Fibroblast of lung (primary cell): ENCODE data around the gene TCHHL1. TPM values are rescaled to one million over a fixed set of nuclear protein-coding genes. Genes with fewer than 3 reads are reported as not detected.
"Not testable (repeated sequence)": the region's sequence is repeated elsewhere in the genome, so short reads cannot be mapped to it uniquely, and the experiment has no call there.

Experiments used
- DNase-seq, 2 donors: peaks; one replicate each; pipeline versions ENCODE4 v3.0.0 to v3.0.0-alpha.2; 2010; ENCODE audit warnings: low read depth in 2 of 2
- H2AFZ ChIP-seq: 2 replicates; pipeline ENCODE4 v1.5.1; 2012; ENCODE audit warnings: low read length, control low read depth, inconsistent platforms
- H3K27ac ChIP-seq: 2 replicates; pipeline ENCODE4 v1.5.1; 2011; ENCODE audit warnings: low read length, control low read depth; ENCODE audit not compliant: insufficient read depth
- H3K27me3 ChIP-seq: 2 replicates; pipeline ENCODE4 v1.5.1; 2011; ENCODE audit warnings: mild to moderate bottlenecking, low read length; ENCODE audit not compliant: control insufficient read depth, insufficient read depth
- H3K36me3 ChIP-seq: 2 replicates; pipeline ENCODE4 v1.5.1; 2011; ENCODE audit warnings: low read length; ENCODE audit not compliant: control insufficient read depth, insufficient read depth
- H3K4me1 ChIP-seq: 2 replicates; pipeline ENCODE4 v1.5.1; 2011; ENCODE audit warnings: low read length; ENCODE audit not compliant: control insufficient read depth, insufficient read depth; ENCODE audit errors: extremely low read depth
- H3K4me2 ChIP-seq: 2 replicates; pipeline ENCODE4 v1.5.1; 2011; ENCODE audit warnings: low read length, control low read depth; ENCODE audit not compliant: insufficient read depth; ENCODE audit errors: extremely low read depth
- H3K4me3 ChIP-seq, 4 experiments: fragments of 200-600 bp in 1 of 4; sonication (generic) in 1 of 4; replicated peaks in 1 of 4; 2 replicates each; pipeline ENCODE4 v1.5.1; 2011 to 2016; ENCODE audit warnings: low read length in 4 of 4, low read depth in 3 of 4, mild to moderate bottlenecking in 3 of 4, control low read depth in 2 of 4, inconsistent platforms in 1 of 4, mixed read lengths in 1 of 4; ENCODE audit not compliant: insufficient read depth in 1 of 4; ENCODE audit errors: control extremely low read depth in 1 of 4
- H3K79me2 ChIP-seq: 2 replicates; pipeline ENCODE4 v1.5.1; 2012; ENCODE audit warnings: mild to moderate bottlenecking, low read length, inconsistent platforms; ENCODE audit not compliant: control insufficient read depth, insufficient read depth
- H3K9ac ChIP-seq: 2 replicates; pipeline ENCODE4 v1.5.1; 2011; ENCODE audit warnings: mild to moderate bottlenecking, low read length, control low read depth; ENCODE audit not compliant: insufficient read depth
- H3K9me3 ChIP-seq: 2 replicates; pipeline ENCODE4 v1.5.1; 2012; ENCODE audit warnings: low read depth, low read length; ENCODE audit not compliant: control insufficient read depth, insufficient read depth
- H4K20me1 ChIP-seq: 2 replicates; pipeline ENCODE4 v1.5.1; 2011; ENCODE audit warnings: low read length; ENCODE audit not compliant: control insufficient read depth, insufficient read depth; ENCODE audit errors: extremely low read depth
- CTCF ChIP-seq, 2 donors: IDR thresholded peaks in 1 of 2; conservative IDR thresholded peaks in 1 of 2; 1 replicate in 1 of 2; 2 replicates in 1 of 2; pipeline ENCODE4 v1.5.1; 2011 to 2012; ENCODE audit warnings: low read length in 2 of 2, control low read depth in 1 of 2, inconsistent platforms in 1 of 2, low read depth in 1 of 2, mild to moderate bottlenecking in 1 of 2
- EZH2 ChIP-seq: IDR thresholded peaks from 2 replicates; pipeline ENCODE4 v1.5.1; 2012; ENCODE audit warnings: low read length, control low read depth, mild to moderate bottlenecking; ENCODE audit errors: missing control alignments
- polyA plus RNA-seq, 2 donors: library from polyadenylated mRNA; depleted of rRNA in 1 of 2; stranded (reverse) in 1 of 2; unstranded in 1 of 2; fragments of >200 nt; gene quantifications; 2 replicates each; pipeline ENCODE4 v1.2.1, GENCODE V29; 2011 to 2012; ENCODE audit warnings: missing spikeins in 1 of 2
- total RNA-seq: library from RNA; depleted of rRNA; stranded (reverse); fragments of >200 nt; gene quantifications from 2 replicates; pipeline ENCODE4 v1.2.1, GENCODE V29; 2014

The TCHHL1 gene
- total and polyA plus RNA-seq, 2 donors (not counting 1 experiment from before 2014, with no cell fraction given), result not detected

GRCh38 chr1:152084853-152085252 is 4.0 kb downstream of the TCHHL1 start:
- Histone ChIP-seq H3K36me3 (no peaks in the 10 kb centered on the region), H3K4me3 (no peak overlapping the region), H2AFZ (no peak overlapping the region), H3K79me2 (no peaks in the 10 kb centered on the region), H4K20me1 (no peaks in the 10 kb centered on the region), H3K27me3 (peaks cover 3% of the 10 kb centered on the region), H3K4me2 (no peak overlapping the region), H3K27ac (no peak overlapping the region), H3K4me1 (no peaks in the 10 kb centered on the region), H3K9ac (no peak overlapping the region), H3K9me3 (no peaks in the 10 kb centered on the region)
- no peak for DNase-seq
- TF ChIP-seq CTCF (conservative IDR thresholded peaks at IDR 0.05 in 1 of 2, IDR thresholded peaks at IDR 0.05 in 1 of 2; ENCODE audit: low read depth in 1 of 2, low read length in 2 of 2), result no peak
- TF ChIP-seq EZH2, result no peak

GRCh38 chr1:152081026-152081425 is 7.8 kb downstream of the TCHHL1 start:
- H3K36me3 ChIP-seq, H3K9ac ChIP-seq, H3K9me3 ChIP-seq, H3K4me3 ChIP-seq, DNase-seq, H3K27me3 ChIP-seq, H3K27ac ChIP-seq, H4K20me1 ChIP-seq, H3K4me1 ChIP-seq, H3K79me2 ChIP-seq, H2AFZ ChIP-seq, H3K4me2 ChIP-seq: not testable (repeated sequence)

- H3K27ac ChIP-seq, H3K4me1 ChIP-seq, H3K27me3 ChIP-seq, H3K79me2 ChIP-seq, H3K4me3 ChIP-seq, H2AFZ ChIP-seq, H3K36me3 ChIP-seq, H3K9ac ChIP-seq, H3K4me2 ChIP-seq, DNase-seq, H4K20me1 ChIP-seq, H3K9me3 ChIP-seq: not testable (repeated sequence)
These were observed 8.4 kb downstream of the TCHHL1 start for GRCh38 chr1:152080494-152080893.

GRCh38 chr1:152078831-152079441 is 9.9 kb downstream of the TCHHL1 start:
- H3K4me3 ChIP-seq, result no peak overlapping the region
- H3K9me3 ChIP-seq, result no peaks in the 10 kb centered on the region
- no peak overlapping the region for H3K27ac ChIP-seq
- TF ChIP-seq EZH2 (no peak), CTCF (conservative IDR thresholded peaks at IDR 0.05 in 1 of 2, IDR thresholded peaks at IDR 0.05 in 1 of 2; ENCODE audit: low read depth in 1 of 2, low read length in 2 of 2) (no peak)
- no peak overlapping the region for H3K4me2 ChIP-seq
- H3K27me3 ChIP-seq, result no peaks in the 10 kb centered on the region
- H3K9ac ChIP-seq, result no peak overlapping the region
- no peak overlapping the region for H2AFZ ChIP-seq
- H3K79me2 ChIP-seq, result no peaks in the 10 kb centered on the region
- no peak for DNase-seq
- H3K4me1 ChIP-seq, result no peaks in the 10 kb centered on the region
- H3K36me3 ChIP-seq, result no peaks in the 10 kb centered on the region
- no peaks in the 10 kb centered on the region for H4K20me1 ChIP-seq
